DND-41 (cell line): ENCODE measurements around the gene PURB.

ENCODE experiments used
- EZH2 ChIP-seq: IDR thresholded peaks from 3 replicates; pipeline ENCODE4 v1.6.1; 2012; ENCODE audit warnings: borderline replicate concordance, low read depth, mild to moderate bottlenecking, moderate library complexity, low read length, inconsistent platforms; ENCODE audit not compliant: severe bottlenecking
- TF ChIP-seq, protein P1 (sequence below): IDR thresholded peaks from 2 replicates; pipeline ENCODE4 v1.5.1; 2012; ENCODE audit warnings: borderline replicate concordance, low read length, moderate library complexity, mild to moderate bottlenecking; ENCODE audit not compliant: poor library complexity, severe bottlenecking; ENCODE audit errors: extremely low read depth

DNA sequence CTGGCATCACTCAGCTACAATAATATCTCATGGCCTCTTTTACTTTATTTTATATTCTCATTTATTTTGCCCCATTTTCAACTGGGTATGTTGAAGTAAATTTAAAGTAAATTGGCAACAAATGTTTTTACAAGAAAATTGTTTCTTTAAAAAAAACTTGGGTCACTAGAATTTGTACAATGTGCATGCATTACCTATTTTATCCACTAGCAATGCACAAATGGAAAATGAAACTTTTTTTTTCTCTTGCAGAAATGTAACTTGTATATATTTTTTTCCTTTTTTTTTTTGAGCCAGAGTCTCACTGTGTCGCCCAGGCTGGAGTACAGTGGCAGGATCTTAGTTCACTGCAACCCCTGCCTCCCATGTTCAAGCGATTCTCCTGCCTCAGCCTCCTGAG, 27.2 kb downstream of the PURB start:
- TF ChIP-seq, protein P1, sequence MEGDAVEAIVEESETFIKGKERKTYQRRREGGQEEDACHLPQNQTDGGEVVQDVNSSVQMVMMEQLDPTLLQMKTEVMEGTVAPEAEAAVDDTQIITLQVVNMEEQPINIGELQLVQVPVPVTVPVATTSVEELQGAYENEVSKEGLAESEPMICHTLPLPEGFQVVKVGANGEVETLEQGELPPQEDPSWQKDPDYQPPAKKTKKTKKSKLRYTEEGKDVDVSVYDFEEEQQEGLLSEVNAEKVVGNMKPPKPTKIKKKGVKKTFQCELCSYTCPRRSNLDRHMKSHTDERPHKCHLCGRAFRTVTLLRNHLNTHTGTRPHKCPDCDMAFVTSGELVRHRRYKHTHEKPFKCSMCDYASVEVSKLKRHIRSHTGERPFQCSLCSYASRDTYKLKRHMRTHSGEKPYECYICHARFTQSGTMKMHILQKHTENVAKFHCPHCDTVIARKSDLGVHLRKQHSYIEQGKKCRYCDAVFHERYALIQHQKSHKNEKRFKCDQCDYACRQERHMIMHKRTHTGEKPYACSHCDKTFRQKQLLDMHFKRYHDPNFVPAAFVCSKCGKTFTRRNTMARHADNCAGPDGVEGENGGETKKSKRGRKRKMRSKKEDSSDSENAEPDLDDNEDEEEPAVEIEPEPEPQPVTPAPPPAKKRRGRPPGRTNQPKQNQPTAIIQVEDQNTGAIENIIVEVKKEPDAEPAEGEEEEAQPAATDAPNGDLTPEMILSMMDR: peak; percentile 22
- TF ChIP-seq EZH2: no peak
